ENCODE data around the gene HSPA2. TPM values are rescaled to one million over a fixed set of nuclear protein-coding genes. Genes with fewer than 3 reads are reported as not detected.
"Not testable (repeated sequence)": the region's sequence is repeated elsewhere in the genome, so short reads cannot be mapped to it uniquely, and the experiment has no call there.

Gene HSPA2
- polyA plus RNA-seq, 1 experiment = 96.1 TPM

GRCh38 chr14:64549016-64549415 lies 8.5 kb downstream of the HSPA2 start:
- H3K36me3 ChIP-seq (ENCODE audit: control insufficient read depth, insufficient read depth, low read length) = no peaks in the 10 kb centered on the region
- no peak overlapping the region for H3K4me3 ChIP-seq (ENCODE audit: low read depth, low read length)
- POLR2A ChIA-PET = interaction anchor here (1.2 kb wide), 1 partner anchor 9 kb away, joined by 4 read pairs; the partner anchor contains the start of gene HSPA2
- TF ChIP-seq CTCF (IDR thresholded peaks at IDR 0.05; ENCODE audit: insufficient read depth, low read depth, low read length) = no peak
- CTCF ChIA-PET = interaction anchor here (0.7 to 1.6 kb wide), 2 partner anchors 12 to 15 kb away, joined by 3 read pairs; no protein-coding TSS in a partner anchor
- no peak for DNase-seq (ENCODE audit: low read depth)
- H3K27me3 ChIP-seq (ENCODE audit: control insufficient read depth, insufficient read depth, low read length) = no peaks in the 10 kb centered on the region

GRCh38 chr14:64549791-64550620 lies 9.5 kb downstream of the HSPA2 start, which contains the start of gene PPP1R36:
PPP1R36 (plus strand) TSS chr14:64549961; CDS start chr14:64549998, 37 bp downstream.
- no peak for TF ChIP-seq CTCF (IDR thresholded peaks at IDR 0.05; ENCODE audit: insufficient read depth, low read depth, low read length)
- Histone ChIP-seq H3K36me3 (ENCODE audit: control insufficient read depth, insufficient read depth, low read length) (no peaks in the 10 kb centered on the region), H3K27me3 (ENCODE audit: control insufficient read depth, insufficient read depth, low read length) (no peaks in the 10 kb centered on the region), H3K4me3 (ENCODE audit: low read depth, low read length) (peak within 1 kb of the TSS; percentile 11; the same call in 1 of the 2 replicates)
- no peak for DNase-seq (ENCODE audit: low read depth)
- CTCF ChIA-PET = interaction anchor here (0.6 to 1.6 kb wide), 4 partner anchors 10 to 87 kb away, joined by 3 to 8 read pairs (median 4); partner anchors contain the start of gene HSPA2
- POLR2A ChIA-PET = no interaction called here

GRCh38 chr14:64550621-64551333 lies 10.2 kb downstream of the HSPA2 start:
- TF ChIP-seq CTCF (IDR thresholded peaks at IDR 0.05; ENCODE audit: insufficient read depth, low read depth, low read length) = no peak
- POLR2A ChIA-PET = no interaction called here

GRCh38 chr14:64554556-64554955 lies 14.0 kb downstream of the HSPA2 start:
- CTCF ChIA-PET = no interaction called here
- no peak for TF ChIP-seq CTCF (IDR thresholded peaks at IDR 0.05; ENCODE audit: insufficient read depth, low read depth, low read length)

More at GRCh38 chr14:64550621-64551333, 10.2 kb downstream of the HSPA2 start:
- CTCF ChIA-PET = interaction anchor here (0.6 to 1.4 kb wide), 4 partner anchors 10 to 95 kb away, joined by 3 to 8 read pairs (median 4); partner anchors contain the start of gene HSPA2
- H3K4me3 ChIP-seq (ENCODE audit: low read depth, low read length) = no peak overlapping the region
- H3K36me3 ChIP-seq (ENCODE audit: control insufficient read depth, insufficient read depth, low read length) = no peaks in the 10 kb centered on the region
- H3K27me3 ChIP-seq (ENCODE audit: control insufficient read depth, insufficient read depth, low read length) = no peaks in the 10 kb centered on the region
- DNase-seq (ENCODE audit: low read depth) = no peak

GRCh38 chr14:64556526-64556925 lies 16.0 kb downstream of the HSPA2 start:
- ChIA-PET CTCF (interaction anchor here (0.7 to 1.6 kb wide), 5 partner anchors 9 to 80 kb away, joined by 3 to 8 read pairs (median 3); no protein-coding TSS in a partner anchor), POLR2A (interaction anchor here (0.5 to 0.6 kb wide), 2 partner anchors 16 to 68 kb away, joined by 3 to 4 read pairs; partner anchors contain the start of gene HSPA2)
- Histone ChIP-seq H3K4me3 (ENCODE audit: low read depth, low read length) (no peak overlapping the region), H3K36me3 (ENCODE audit: control insufficient read depth, insufficient read depth, low read length) (no peaks in the 10 kb centered on the region), H3K27me3 (ENCODE audit: control insufficient read depth, insufficient read depth, low read length) (no peaks in the 10 kb centered on the region)
- TF ChIP-seq CTCF (IDR thresholded peaks at IDR 0.05; ENCODE audit: insufficient read depth, low read depth, low read length) = no peak
- peak; percentile 43 for DNase-seq (ENCODE audit: low read depth)

More at GRCh38 chr14:64554556-64554955, 14.0 kb downstream of the HSPA2 start:
- POLR2A ChIA-PET = no interaction called here
- no peak for DNase-seq (ENCODE audit: low read depth)
- no peaks in the 10 kb centered on the region for H3K27me3 ChIP-seq (ENCODE audit: control insufficient read depth, insufficient read depth, low read length)
- H3K4me3 ChIP-seq (ENCODE audit: low read depth, low read length) = no peak overlapping the region
- H3K36me3 ChIP-seq (ENCODE audit: control insufficient read depth, insufficient read depth, low read length) = no peaks in the 10 kb centered on the region

GRCh38 chr14:64558216-64558615 lies 17.7 kb downstream of the HSPA2 start:
- POLR2A ChIA-PET; H3K36me3 ChIP-seq (ENCODE audit: control insufficient read depth, insufficient read depth, low read length); DNase-seq (ENCODE audit: low read depth); H3K27me3 ChIP-seq (ENCODE audit: control insufficient read depth, insufficient read depth, low read length); H3K4me3 ChIP-seq (ENCODE audit: low read depth, low read length): not testable (repeated sequence)
- CTCF ChIA-PET = interaction anchor here (1.0 kb wide), 1 partner anchor 79 kb away, joined by 3 read pairs; no protein-coding TSS in a partner anchor
